ENCODE results near the gene CCDC9B. TPM values are rescaled to one million over a fixed set of nuclear protein-coding genes. Genes with fewer than 3 reads are reported as not detected.

Gene CCDC9B
- total and polyA plus RNA-seq, 7 donors = 5.1 to 97.2 (median 43.9) TPM

GRCh38 chr15:40285151-40285550, 55.6 kb downstream of the CCDC9B start:
- Histone ChIP-seq H3K4me1 (peaks cover 0 to 41% (median 35%) of the 10 kb centered on the region in 4 donors), H3K27me3 (peaks cover 28 to 40% (median 32%) of the 10 kb centered on the region in 3 donors), H3K36me3 (no peaks in the 10 kb centered on the region), H3K4me3 (no peak overlapping the region), H3K27ac (peak overlapping the region in 3 of 4 donors; percentile 18 to 59 (median 23)), H3K9me3 (no peaks in the 10 kb centered on the region)
- 92 to 95% methylated on average over 4 of the region's 4 CpGs for WGBS, 2 donors
- DNase-seq = no peak
- no peak for TF ChIP-seq CTCF (IDR thresholded peaks at IDR 0.05)
- TF ChIP-seq POLR2AphosphoS5 (IDR thresholded peaks at IDR 0.05) = peak in 1 of 4 donors; percentile 72
- intact Hi-C loops (cut with DNase I) = no loop called here

GRCh38 chr15:40283615-40284300, 57.0 kb downstream of the CCDC9B start:
- Histone ChIP-seq H3K9me3 (no peaks in the 10 kb centered on the region), H3K27me3 (peaks cover 33 to 53% (median 44%) of the 10 kb centered on the region in 3 donors), H3K4me3 (no peak overlapping the region), H3K4me1 (peaks cover 0 to 49% (median 42%) of the 10 kb centered on the region in 4 donors), H3K27ac (no peak overlapping the region), H3K36me3 (no peaks in the 10 kb centered on the region)
- intact Hi-C loops (cut with DNase I) = no loop called here
- no peak for TF ChIP-seq EP300 (IDR thresholded peaks at IDR 0.05)
- no peak for TF ChIP-seq POLR2AphosphoS5 (IDR thresholded peaks at IDR 0.05)
- no peak for TF ChIP-seq CTCF (IDR thresholded peaks at IDR 0.05)
- no peak for TF ChIP-seq POLR2A (IDR thresholded peaks at IDR 0.05)
- 28 to 37% methylated on average over 33 of the region's 33 CpGs for WGBS, 2 donors
- DNase-seq = no peak

- intact Hi-C loops (cut with DNase I) = no loop called here
- WGBS, 2 donors = 2 to 4% methylated on average over 76 of the region's 76 CpGs
- no peaks in the 10 kb centered on the region for H3K9me3 ChIP-seq
- TF ChIP-seq POLR2AphosphoS5 (IDR thresholded peaks at IDR 0.05) (no peak), CTCF (IDR thresholded peaks at IDR 0.05) (no peak), EP300 (IDR thresholded peaks at IDR 0.05) (no peak), POLR2A (IDR thresholded peaks at IDR 0.05) (no peak)
- peaks cover 33 to 60% (median 47%) of the 10 kb centered on the region in 3 donors for H3K27me3 ChIP-seq
- DNase-seq = no peak
- peak within 1 kb of the TSS; percentile 26 to 52 (median 40) for H3K4me3 ChIP-seq
- H3K36me3 ChIP-seq = no peaks in the 10 kb centered on the region
- H3K4me1 ChIP-seq = peaks cover 0 to 49% (median 42%) of the 10 kb centered on the region in 4 donors
- H3K27ac ChIP-seq = no peak within 1 kb of the TSS
Observed at GRCh38 chr15:40282869-40283614, 57.7 kb downstream of the CCDC9B start, which contains the start of gene ANKRD63. ANKRD63 (minus strand) TSS chr15:40283064; CDS start chr15:40282586, 478 bp downstream.

- TF ChIP-seq POLR2A (IDR thresholded peaks at IDR 0.05) (no peak), CTCF (IDR thresholded peaks at IDR 0.05) (peak in 2 of 4 experiments; percentile 8 to 35)
- Histone ChIP-seq H3K4me3 (peak overlapping the region; percentile 26 to 52 (median 40)), H3K9me3 (no peaks in the 10 kb centered on the region), H3K27me3 (peaks cover 33 to 67% (median 47%) of the 10 kb centered on the region in 3 donors), H3K36me3 (no peaks in the 10 kb centered on the region), H3K27ac (no peak overlapping the region), H3K4me1 (peaks cover 0 to 49% (median 42%) of the 10 kb centered on the region in 4 donors)
- WGBS, 2 donors = 0 to 1% methylated on average over 92 of the region's 92 CpGs
- DNase-seq = no peak
- intact Hi-C loops (cut with DNase I) = no loop called here
Observed at GRCh38 chr15:40282147-40282868, 58.4 kb downstream of the CCDC9B start.
